NOMO-1 treated with DMSO at 0.1 percent for 48 hours (cell line): ENCODE measurements around the gene GNG4.
A peak's percentile ranks its signal among the peaks of the same experiment; 100 is the strongest.
"Not testable (repeated sequence)": the region's sequence is repeated elsewhere in the genome, so short reads cannot be mapped to it uniquely, and the experiment has no call there.

Experiments
- DNase-seq: peaks from one replicate; lab custom pipeline; 2025; ENCODE audit not compliant: unreplicated experiment; lab: John Stamatoyannopoulos, UW

Gene GNG4

GRCh38 chr1:235546369-235547155, 103.0 kb downstream of the GNG4 start:
- peak; percentile 75 for DNase-seq

GRCh38 chr1:235545292-235545930, 104.2 kb downstream of the GNG4 start:
- no peak for DNase-seq

DNA sequence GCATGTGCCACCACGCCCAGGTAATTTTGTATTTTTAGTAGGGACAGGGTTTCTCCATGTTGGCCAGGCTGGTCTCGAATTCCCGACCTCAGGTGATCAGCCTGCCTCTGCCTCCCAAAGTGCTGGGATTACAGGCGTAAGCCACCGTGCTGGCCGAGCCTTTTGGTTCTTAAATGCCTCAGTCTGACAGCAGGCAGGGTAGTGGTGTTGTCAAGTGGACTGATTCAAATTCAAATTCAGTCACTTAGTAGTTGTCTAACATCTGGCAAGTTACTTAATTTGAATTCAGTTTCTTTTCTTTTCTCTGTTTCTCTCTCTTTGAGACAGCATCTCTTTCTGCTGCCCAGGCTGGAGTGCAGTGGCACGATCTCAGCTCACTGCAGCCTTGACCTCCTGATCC, 106.7 kb downstream of the GNG4 start:
- not testable (repeated sequence) for DNase-seq

- DNase-seq, result no peak
Measured at GRCh38 chr1:235533476-235534168, 116.0 kb downstream of the GNG4 start.

GRCh38 chr1:235532360-235532759, 117.2 kb downstream of the GNG4 start:
- DNase-seq, result no peak

DNA sequence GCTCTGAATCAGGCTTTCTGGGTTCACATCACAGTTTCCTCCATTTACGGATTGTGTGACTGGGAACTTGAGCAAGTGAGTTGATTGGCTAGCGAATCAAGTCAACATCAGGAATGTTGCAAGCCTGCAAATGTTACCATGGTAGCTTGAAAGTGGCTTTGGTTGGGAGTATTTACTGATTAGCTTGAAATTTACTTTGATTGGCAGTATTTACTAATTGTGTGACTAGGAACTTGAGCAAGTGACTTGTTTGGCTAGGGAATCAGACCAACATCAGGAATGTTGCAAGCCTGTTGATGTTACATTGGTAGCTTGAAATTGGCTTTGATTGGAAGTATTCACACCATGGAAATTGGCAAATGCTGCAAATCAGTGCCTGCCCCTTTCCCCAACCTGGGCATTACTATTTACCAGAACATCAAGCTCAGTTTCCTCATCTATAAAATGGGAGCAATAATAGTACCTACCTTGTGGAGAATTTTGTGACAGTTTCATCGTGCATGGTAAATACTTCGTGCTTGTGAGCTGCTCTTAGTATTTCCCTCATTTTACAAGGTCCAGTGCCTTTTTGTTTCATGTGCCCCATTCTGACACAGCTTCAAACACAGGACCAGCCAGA, 122.3 kb downstream of the GNG4 start:
- no peak for DNase-seq

- no peak for DNase-seq
Measured at GRCh38 chr1:235525314-235525713, 124.3 kb downstream of the GNG4 start.

DNA sequence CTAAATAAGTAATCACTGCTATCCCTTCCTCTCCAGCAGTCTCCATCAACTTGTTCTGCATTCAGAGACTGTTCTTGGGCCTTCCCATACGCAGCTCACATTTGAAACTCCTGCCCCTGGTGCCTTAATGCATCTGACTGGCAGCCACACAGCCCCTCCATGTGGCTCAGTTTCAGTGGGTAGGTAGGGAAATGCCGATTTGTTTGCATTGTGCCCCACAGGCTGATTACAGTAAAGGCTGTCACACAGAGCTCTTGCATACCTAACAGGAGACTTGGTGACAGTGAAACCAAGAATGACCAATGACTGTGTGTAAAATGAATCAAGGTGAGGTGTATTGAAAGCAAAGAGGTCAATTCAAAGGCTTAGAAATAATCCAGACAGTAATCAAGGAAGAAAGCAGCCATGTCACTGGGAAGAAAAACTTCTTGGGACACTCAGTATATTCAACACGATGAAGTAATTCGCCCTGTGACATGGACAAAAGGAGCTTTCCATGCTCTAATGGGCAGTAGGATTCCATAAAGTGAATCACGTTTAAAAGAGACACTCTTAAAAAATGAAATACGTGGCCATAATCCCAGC, 132.6 kb downstream of the GNG4 start:
- DNase-seq, result no peak

DNA sequence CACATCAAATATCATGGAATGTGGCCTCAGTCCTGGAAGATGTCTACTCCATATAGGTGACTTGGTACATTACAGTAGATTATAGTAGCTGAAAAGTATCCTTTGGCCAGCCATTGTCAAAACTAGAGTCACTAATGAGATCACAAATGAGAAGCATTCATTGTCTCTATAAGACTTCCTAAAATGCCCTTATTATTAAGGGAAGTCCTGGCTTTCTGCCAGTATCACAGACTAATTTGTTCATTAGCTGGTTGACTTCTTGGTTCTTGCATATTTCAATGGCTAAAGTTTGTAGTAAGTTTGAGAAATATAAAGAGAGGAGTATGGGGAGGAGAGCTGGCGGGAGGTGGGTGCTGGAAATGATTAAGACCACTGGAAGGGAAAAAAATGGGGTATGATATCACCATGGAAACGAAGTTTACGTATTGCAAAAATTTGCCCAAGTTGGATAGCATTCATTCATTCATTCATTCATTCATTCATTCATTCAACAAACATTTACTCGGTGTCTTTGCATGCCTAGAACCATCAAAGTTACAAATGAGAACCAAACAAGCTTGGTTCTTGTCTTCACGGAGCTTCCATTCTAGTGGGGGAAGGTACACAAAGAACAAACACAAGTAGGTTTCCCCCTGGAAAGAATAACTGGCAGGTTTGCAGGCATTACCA, 133.6 kb downstream of the GNG4 start:
- DNase-seq, result no peak

- peak; percentile 67 for DNase-seq
Measured at GRCh38 chr1:235513495-235514366, 135.9 kb downstream of the GNG4 start.

DNA sequence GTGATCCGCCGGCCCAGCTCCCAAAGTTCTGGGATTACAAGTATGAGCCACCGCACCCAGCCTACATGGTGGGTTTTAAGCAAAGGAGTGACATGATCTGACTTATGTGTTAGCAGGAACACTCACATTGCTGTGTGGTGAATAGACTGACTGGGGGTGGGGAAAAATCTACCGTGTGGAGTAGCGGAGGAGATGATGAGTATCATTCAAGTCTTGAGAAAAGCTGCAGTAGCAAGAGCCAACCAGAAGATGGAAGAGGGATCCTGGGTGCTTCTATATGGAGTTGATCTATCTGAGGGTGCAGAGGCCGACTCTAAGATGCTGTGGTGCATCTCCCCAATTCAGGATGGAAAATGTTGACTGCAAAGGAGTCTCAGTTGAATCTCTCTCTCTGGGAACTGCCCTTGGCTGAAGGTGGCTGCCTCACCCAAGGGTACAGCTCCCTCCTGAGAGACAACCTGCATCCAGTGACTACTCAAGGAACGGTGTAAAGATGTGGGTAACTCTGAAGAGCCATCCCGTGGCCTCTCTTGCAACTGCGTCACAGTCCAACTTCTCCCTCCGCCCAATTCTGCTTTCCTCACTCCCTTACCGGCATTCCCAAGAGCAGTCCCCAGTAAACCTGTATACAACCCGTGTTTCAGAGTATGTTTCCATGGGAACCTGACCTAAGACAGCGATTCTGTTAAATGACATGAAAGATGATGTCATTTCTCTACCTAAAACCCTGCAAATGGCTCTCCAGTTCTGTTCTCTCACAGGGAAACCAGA, 137.9 kb downstream of the GNG4 start:
- DNase-seq, result no peak

DNA sequence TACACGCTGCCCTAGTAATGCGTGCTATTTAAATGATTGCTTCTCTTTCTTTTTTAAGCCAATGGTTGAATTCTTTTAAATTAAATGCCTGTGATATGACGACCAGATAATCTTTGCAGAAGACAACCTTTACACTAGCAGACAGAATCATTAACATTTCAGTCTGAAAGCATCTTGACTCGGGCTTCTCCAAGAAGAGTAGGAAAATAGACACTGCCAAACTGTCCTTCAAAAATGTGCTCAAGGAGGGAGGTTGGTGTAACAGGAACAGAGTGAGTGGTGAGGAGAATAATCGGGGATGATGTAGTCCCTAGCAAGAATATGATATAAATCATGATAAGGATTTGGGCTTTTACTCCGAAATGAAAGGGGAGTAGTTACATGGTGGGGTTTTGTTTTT, 138.8 kb downstream of the GNG4 start:
- DNase-seq, result no peak

- no peak for DNase-seq
Measured at GRCh38 chr1:235507623-235508022, 142.0 kb downstream of the GNG4 start.

GRCh38 chr1:235504494-235505222, 144.9 kb downstream of the GNG4 start:
- DNase-seq, result peak; percentile 98

DNA sequence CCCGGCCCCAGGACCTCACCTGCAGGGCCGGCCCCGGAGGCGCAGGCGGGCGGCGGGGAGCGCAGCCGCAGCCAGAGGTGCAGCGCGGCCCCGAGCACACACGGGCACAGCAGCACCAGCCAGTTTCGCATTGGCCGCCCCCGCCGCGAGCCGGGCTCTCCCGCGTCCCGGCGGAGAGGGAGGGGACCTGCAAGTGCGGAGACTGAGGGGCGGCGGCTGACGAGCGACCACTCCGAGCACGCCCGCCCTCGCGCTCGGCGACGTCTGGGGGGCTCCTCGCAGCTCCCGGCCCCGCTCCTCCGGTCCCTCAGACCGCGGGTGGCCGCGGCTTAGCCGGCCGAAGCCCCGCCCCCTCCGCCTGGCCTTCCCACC, 145.5 kb downstream of the GNG4 start, which contains the start of gene B3GALNT2:
TSS of gene B3GALNT2 (minus strand) at position 331 of the 372 bp plus-strand sequence. CDS start at position 131, 200 bp downstream.
- peak; percentile 50 for DNase-seq

- peak; percentile 73 for DNase-seq
Measured at GRCh38 chr1:235503403-235504121, 146.0 kb downstream of the GNG4 start.

GRCh38 chr1:235502601-235503402, 146.8 kb downstream of the GNG4 start:
- no peak for DNase-seq
